ENCODE data around the gene NKX6-2. TPM values are rescaled to one million over a fixed set of nuclear protein-coding genes. Genes with fewer than 3 reads are reported as not detected.
"Not testable (repeated sequence)": the region's sequence is repeated elsewhere in the genome, so short reads cannot be mapped to it uniquely, and the experiment has no call there.

The NKX6-2 gene
- polyA plus RNA-seq, 4 donors, result 7.8 to 9.5 (median 8.6) TPM

GRCh38 chr10:132743196-132743924, 42.6 kb downstream of the NKX6-2 start:
- DNase-seq (ENCODE audit: low read depth in 4 of 4, low spot score in 3 of 4), result not testable (repeated sequence)

- no peak for DNase-seq (ENCODE audit: low read depth in 4 of 4, low spot score in 3 of 4)
Observed at GRCh38 chr10:132742837-132743194, 43.1 kb downstream of the NKX6-2 start.

GRCh38 chr10:132742167-132742836, 43.6 kb downstream of the NKX6-2 start:
- DNase-seq (ENCODE audit: low read depth in 4 of 4, low spot score in 3 of 4), result no peak

GRCh38 chr10:132740588-132740987, 45.4 kb downstream of the NKX6-2 start:
- no peak for DNase-seq (ENCODE audit: low read depth in 4 of 4, low spot score in 3 of 4)

- DNase-seq (ENCODE audit: low read depth in 4 of 4, low spot score in 3 of 4), result no peak
Observed at GRCh38 chr10:132739225-132739613, 46.7 kb downstream of the NKX6-2 start.

- DNase-seq (ENCODE audit: low read depth in 4 of 4, low spot score in 3 of 4), result no peak
Observed at GRCh38 chr10:132738454-132739224, 47.3 kb downstream of the NKX6-2 start.

GRCh38 chr10:132737390-132738048, 48.4 kb downstream of the NKX6-2 start:
- DNase-seq (ENCODE audit: low read depth in 4 of 4, low spot score in 3 of 4), result no peak

- no peak for DNase-seq (ENCODE audit: low read depth in 4 of 4, low spot score in 3 of 4)
Observed at GRCh38 chr10:132735923-132736391, 50.0 kb downstream of the NKX6-2 start.

- DNase-seq (ENCODE audit: low read depth in 4 of 4, low spot score in 3 of 4), result no peak
Observed at GRCh38 chr10:132735341-132735775, 50.6 kb downstream of the NKX6-2 start.

GRCh38 chr10:132733926-132734325, 52.0 kb downstream of the NKX6-2 start:
- DNase-seq (ENCODE audit: low read depth in 4 of 4, low spot score in 3 of 4), result no peak

Other genes with a start within 250 kb of the NKX6-2 start
- gene INPP5A, start 248.4 kb downstream of the NKX6-2 start, polyA plus RNA-seq (ENCODE audit: insufficient read length in 4 of 4), result 10 to 100 TPM; 29.0 to 40.2 (median 35.5) TPM
- gene CFAP46, start 156.4 kb upstream of the NKX6-2 start, polyA plus RNA-seq (ENCODE audit: insufficient read length in 4 of 4), result 10 to 100 TPM in 2 of 4 donors, 1 to 10 TPM in 2; 1.2 to 10.6 (median 8.3) TPM